HCT116 (cell line): ENCODE measurements around the gene MRS2.

ENCODE experiments used
- ATF3 ChIP-seq: IDR thresholded peaks from 2 replicates; pipeline ENCODE4 v1.6.1; 2012
- CEBPB ChIP-seq: IDR thresholded peaks from 2 replicates; pipeline ENCODE4 v1.6.1; 2012; ENCODE audit warnings: low read depth
- CTCF ChIP-seq, 3 experiments: fragments of 200-600 bp in 1 of 3; sonication (generic) in 1 of 3; IDR thresholded peaks in 2 of 3; conservative IDR thresholded peaks in 1 of 3; 2 replicates each; pipeline ENCODE4 v1.5.1; 2012 to 2017; ENCODE audit warnings: low read depth in 2 of 3, low read length in 2 of 3, antibody characterized with exemption in 1 of 3, borderline replicate concordance in 1 of 3, control low read depth in 1 of 3, mild to moderate bottlenecking in 1 of 3, mixed read lengths in 1 of 3, mixed run types in 1 of 3, moderate library complexity in 1 of 3; ENCODE audit not compliant: insufficient read depth in 1 of 3
- EZH2 ChIP-seq: fragments of 200-600 bp; sonication (generic); IDR thresholded peaks from 2 replicates; pipeline ENCODE4 v1.6.1; 2017; ENCODE audit warnings: antibody characterized with exemption, mixed run types
- JUND ChIP-seq: IDR thresholded peaks from 2 replicates; pipeline ENCODE4 v1.6.1; 2012
- MAX ChIP-seq: IDR thresholded peaks from 2 replicates; pipeline ENCODE4 v1.6.1; 2012
- POLR2A ChIP-seq: IDR thresholded peaks from 2 replicates; pipeline ENCODE4 v1.7.0; 2011; ENCODE audit warnings: borderline replicate concordance; ENCODE audit not compliant: insufficient read depth, insufficient read length; ENCODE audit errors: extremely low read depth
- POLR2AphosphoS5 ChIP-seq: IDR thresholded peaks from 2 replicates; pipeline ENCODE4 v1.6.1; 2011; ENCODE audit warnings: mild to moderate bottlenecking, low read depth, low read length, moderate library complexity
- REST ChIP-seq: IDR thresholded peaks from 2 replicates; pipeline ENCODE4 v1.6.1; 2012; ENCODE audit warnings: low read depth
- SP1 ChIP-seq: IDR thresholded peaks from 2 replicates; pipeline ENCODE4 v1.6.1; 2012; ENCODE audit warnings: low read depth
- TCF7L2 ChIP-seq: IDR thresholded peaks from 2 replicates; pipeline ENCODE4 v1.7.0; 2011; ENCODE audit warnings: borderline replicate concordance, inconsistent platforms; ENCODE audit not compliant: insufficient read depth, insufficient read length; ENCODE audit errors: extremely low read depth
- YY1 ChIP-seq: IDR thresholded peaks from 2 replicates; pipeline ENCODE4 v1.6.1; 2011; ENCODE audit warnings: low read length, low read depth, moderate library complexity, mild to moderate bottlenecking; ENCODE audit not compliant: insufficient replicate concordance; ENCODE audit errors: extremely low read depth

GRCh38 chr6:24408719-24409410 lies 6.1 kb downstream of the MRS2 start:
- TF ChIP-seq CTCF (IDR thresholded peaks at IDR 0.05 in 2 of 3, conservative IDR thresholded peaks at IDR 0.05 in 1 of 3; ENCODE audit: borderline replicate concordance in 1 of 3, insufficient read depth in 1 of 3, low read depth in 2 of 3, low read length in 2 of 3) (no peak), JUND (no peak), MAX (no peak), YY1 (no peak), POLR2AphosphoS5 (no peak), REST (no peak), TCF7L2 (no peak), SP1 (no peak), POLR2A (no peak), EZH2 (no peak), CEBPB (no peak), ATF3 (no peak)
